ENCODE measurements around the gene MSANTD1. TPM values are rescaled to one million over a fixed set of nuclear protein-coding genes. Genes with fewer than 3 reads are reported as not detected.

Gene MSANTD1
- total and polyA plus RNA-seq, 8 donors, result 0.54 to 2.9 (median 1.0) TPM

- intact Hi-C loops (cut with DNase I), result no loop called here
- Histone ChIP-seq H3K4me3 (no peak overlapping the region), H3K27me3 (no peaks in the 10 kb centered on the region), H3K4me1 (peaks cover 14 to 38% (median 19%) of the 10 kb centered on the region in 3 donors), H3K36me3 (peaks cover 0 to 28% (median 10%) of the 10 kb centered on the region in 3 donors), H3K9me3 (no peaks in the 10 kb centered on the region), H3K27ac (peak overlapping the region in 3 of 4 donors; percentile 17 to 70 (median 64))
- peak in 1 of 4 donors; percentile 4 for ATAC-seq
- DNase-seq, result peak in 1 of 6 donors; percentile 55
- TF ChIP-seq, protein P1, sequence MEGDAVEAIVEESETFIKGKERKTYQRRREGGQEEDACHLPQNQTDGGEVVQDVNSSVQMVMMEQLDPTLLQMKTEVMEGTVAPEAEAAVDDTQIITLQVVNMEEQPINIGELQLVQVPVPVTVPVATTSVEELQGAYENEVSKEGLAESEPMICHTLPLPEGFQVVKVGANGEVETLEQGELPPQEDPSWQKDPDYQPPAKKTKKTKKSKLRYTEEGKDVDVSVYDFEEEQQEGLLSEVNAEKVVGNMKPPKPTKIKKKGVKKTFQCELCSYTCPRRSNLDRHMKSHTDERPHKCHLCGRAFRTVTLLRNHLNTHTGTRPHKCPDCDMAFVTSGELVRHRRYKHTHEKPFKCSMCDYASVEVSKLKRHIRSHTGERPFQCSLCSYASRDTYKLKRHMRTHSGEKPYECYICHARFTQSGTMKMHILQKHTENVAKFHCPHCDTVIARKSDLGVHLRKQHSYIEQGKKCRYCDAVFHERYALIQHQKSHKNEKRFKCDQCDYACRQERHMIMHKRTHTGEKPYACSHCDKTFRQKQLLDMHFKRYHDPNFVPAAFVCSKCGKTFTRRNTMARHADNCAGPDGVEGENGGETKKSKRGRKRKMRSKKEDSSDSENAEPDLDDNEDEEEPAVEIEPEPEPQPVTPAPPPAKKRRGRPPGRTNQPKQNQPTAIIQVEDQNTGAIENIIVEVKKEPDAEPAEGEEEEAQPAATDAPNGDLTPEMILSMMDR (IDR thresholded peaks at IDR 0.05), result no peak
- 72 to 74% methylated on average over 26 of the region's 26 CpGs for WGBS, 2 donors
- FAIRE-seq, result no peak
Measured at GRCh38 chr4:3237712-3238560, 11.0 kb upstream of the MSANTD1 start.

GRCh38 chr4:3238721-3239120 is 10.2 kb upstream of the MSANTD1 start:
- TF ChIP-seq, protein P1 (IDR thresholded peaks at IDR 0.05), result no peak
- Histone ChIP-seq H3K27me3 (no peaks in the 10 kb centered on the region), H3K27ac (peak overlapping the region in 3 of 4 donors; percentile 13 to 70 (median 64)), H3K9me3 (no peaks in the 10 kb centered on the region), H3K4me3 (no peak overlapping the region), H3K36me3 (peaks cover 0 to 25% (median 8%) of the 10 kb centered on the region in 3 donors), H3K4me1 (peaks cover 14 to 31% (median 19%) of the 10 kb centered on the region in 3 donors)
- 34 to 44% methylated on average over 18 of the region's 18 CpGs for WGBS, 2 donors
- FAIRE-seq, result no peak
- peak; percentile 5 to 28 (median 6) for ATAC-seq
- DNase-seq, result peak in 3 of 6 donors; percentile 51 to 88 (median 66)
- intact Hi-C loops (cut with DNase I), result no loop called here

- H3K36me3 ChIP-seq, result peaks cover 0 to 25% (median 8%) of the 10 kb centered on the region in 3 donors
- peak in 4 of 6 donors; percentile 45 to 82 (median 56) for DNase-seq
- WGBS, 2 donors, result 40 to 54% methylated on average over 10 to 11 of the region's 11 CpGs
Measured at GRCh38 chr4:3239303-3239702, 9.7 kb upstream of the MSANTD1 start.

GRCh38 chr4:3239998-3240920 is 8.7 kb upstream of the MSANTD1 start:
- H3K36me3 ChIP-seq, result peaks cover 0 to 21% (median 8%) of the 10 kb centered on the region in 3 donors
- peak; percentile 79 to 92 (median 84) for DNase-seq
- H3K27me3 ChIP-seq, result no peaks in the 10 kb centered on the region
- no peaks in the 10 kb centered on the region for H3K9me3 ChIP-seq
- no peak for FAIRE-seq
- TF ChIP-seq, protein P1 (IDR thresholded peaks at IDR 0.05), result no peak
- H3K4me1 ChIP-seq, result peaks cover 14 to 31% (median 19%) of the 10 kb centered on the region in 3 donors
- ATAC-seq, result peak; percentile 75 to 82 (median 80)
- WGBS, 2 donors, result 49 to 59% methylated on average over 29 of the region's 29 CpGs
- H3K27ac ChIP-seq, result peak overlapping the region; percentile 13 to 70 (median 54)
- H3K4me3 ChIP-seq, result no peak overlapping the region
- intact Hi-C loops (cut with DNase I), result no loop called here

More at GRCh38 chr4:3239303-3239702, 9.7 kb upstream of the MSANTD1 start:
- H3K27ac ChIP-seq, result peak overlapping the region; percentile 13 to 70 (median 54)
- no peak overlapping the region for H3K4me3 ChIP-seq
- FAIRE-seq (no peak), ATAC-seq (peak; percentile 37 to 56 (median 48))
- intact Hi-C loops (cut with DNase I), result no loop called here
- no peaks in the 10 kb centered on the region for H3K9me3 ChIP-seq
- peaks cover 14 to 31% (median 19%) of the 10 kb centered on the region in 3 donors for H3K4me1 ChIP-seq
- TF ChIP-seq, protein P1 (IDR thresholded peaks at IDR 0.05), result no peak
- no peaks in the 10 kb centered on the region for H3K27me3 ChIP-seq

Data from pancreas (tissue), 10 donors.